ENCODE results near the gene MDM2.

MDM2 gene

GRCh38 chr12:68870011-68870410 lies 62.0 kb downstream of the MDM2 start:
- Histone ChIP-seq H3K27me3 (ENCODE audit: low read depth, low read length) (no peaks in the 10 kb centered on the region), H3K9me3 (ENCODE audit: insufficient read depth, low read length) (no peaks in the 10 kb centered on the region), H3K4me2 (ENCODE audit: low read length) (no peak overlapping the region), H4K20me1 (ENCODE audit: insufficient read depth, low read length) (no peaks in the 10 kb centered on the region), H3K79me2 (ENCODE audit: low read length) (no peaks in the 10 kb centered on the region), H2AFZ (ENCODE audit: low read depth, low read length) (no peak overlapping the region), H3K4me3 (ENCODE audit: low read length) (no peak overlapping the region), H3K36me3 (replicated peaks; ENCODE audit: low read depth, low read length) (no peaks in the 10 kb centered on the region), H3K4me1 (ENCODE audit: low read length) (0 out of 2 replicates have a peak, but pooled peaks cover 4% of the 10 kb centered on the region), H3K9ac (ENCODE audit: low read length) (no peak overlapping the region), H3K27ac (ENCODE audit: low read length) (no peak overlapping the region)
- TF ChIP-seq CTCF (IDR thresholded peaks at IDR 0.05; ENCODE audit: low read depth, low read length) = no peak
- TF ChIP-seq EZH2phosphoT487 (IDR thresholded peaks at IDR 0.05; ENCODE audit: low read depth) = no peak

- H3K9me3 ChIP-seq (ENCODE audit: insufficient read depth, low read length) = no peaks in the 10 kb centered on the region
- H3K9ac ChIP-seq (ENCODE audit: low read length) = no peak overlapping the region
- TF ChIP-seq CTCF (IDR thresholded peaks at IDR 0.05; ENCODE audit: low read depth, low read length) = no peak
- TF ChIP-seq EZH2phosphoT487 (IDR thresholded peaks at IDR 0.05; ENCODE audit: low read depth) = no peak
- H3K36me3 ChIP-seq (replicated peaks; ENCODE audit: low read depth, low read length) = no peaks in the 10 kb centered on the region
- H3K79me2 ChIP-seq (ENCODE audit: low read length) = no peaks in the 10 kb centered on the region
- no peak overlapping the region for H3K27ac ChIP-seq (ENCODE audit: low read length)
- no peak overlapping the region for H2AFZ ChIP-seq (ENCODE audit: low read depth, low read length)
- no peak overlapping the region for H3K4me2 ChIP-seq (ENCODE audit: low read length)
- no peaks in the 10 kb centered on the region for H4K20me1 ChIP-seq (ENCODE audit: insufficient read depth, low read length)
- no peak overlapping the region for H3K4me3 ChIP-seq (ENCODE audit: low read length)
- no peaks in the 10 kb centered on the region for H3K27me3 ChIP-seq (ENCODE audit: low read depth, low read length)
- 0 out of 2 replicates have a peak, but pooled peaks cover 4% of the 10 kb centered on the region for H3K4me1 ChIP-seq (ENCODE audit: low read length)
Measured at GRCh38 chr12:68870443-68870842, 62.5 kb downstream of the MDM2 start.

GRCh38 chr12:68871396-68871795 lies 63.4 kb downstream of the MDM2 start:
- no peaks in the 10 kb centered on the region for H3K36me3 ChIP-seq (replicated peaks; ENCODE audit: low read depth, low read length)
- no peak overlapping the region for H3K4me2 ChIP-seq (ENCODE audit: low read length)
- no peak overlapping the region for H3K4me3 ChIP-seq (ENCODE audit: low read length)
- TF ChIP-seq CTCF (IDR thresholded peaks at IDR 0.05; ENCODE audit: low read depth, low read length) (no peak), EZH2phosphoT487 (IDR thresholded peaks at IDR 0.05; ENCODE audit: low read depth) (no peak)
- 0 out of 2 replicates have a peak, but pooled peaks cover 4% of the 10 kb centered on the region for H3K4me1 ChIP-seq (ENCODE audit: low read length)
- H4K20me1 ChIP-seq (ENCODE audit: insufficient read depth, low read length) = no peaks in the 10 kb centered on the region
- no peaks in the 10 kb centered on the region for H3K79me2 ChIP-seq (ENCODE audit: low read length)
- no peak overlapping the region for H3K9ac ChIP-seq (ENCODE audit: low read length)
- no peaks in the 10 kb centered on the region for H3K27me3 ChIP-seq (ENCODE audit: low read depth, low read length)
- H3K27ac ChIP-seq (ENCODE audit: low read length) = no peak overlapping the region
- no peaks in the 10 kb centered on the region for H3K9me3 ChIP-seq (ENCODE audit: insufficient read depth, low read length)
- no peak overlapping the region for H2AFZ ChIP-seq (ENCODE audit: low read depth, low read length)

GRCh38 chr12:68871921-68872320 lies 63.9 kb downstream of the MDM2 start:
- no peak overlapping the region for H3K4me2 ChIP-seq (ENCODE audit: low read length)
- H4K20me1 ChIP-seq (ENCODE audit: insufficient read depth, low read length) = no peaks in the 10 kb centered on the region
- H3K27ac ChIP-seq (ENCODE audit: low read length) = no peak overlapping the region
- 0 out of 2 replicates have a peak, but pooled peaks cover 4% of the 10 kb centered on the region for H3K4me1 ChIP-seq (ENCODE audit: low read length)
- H3K36me3 ChIP-seq (replicated peaks; ENCODE audit: low read depth, low read length) = no peaks in the 10 kb centered on the region
- no peak overlapping the region for H3K9ac ChIP-seq (ENCODE audit: low read length)
- H2AFZ ChIP-seq (ENCODE audit: low read depth, low read length) = no peak overlapping the region
- H3K9me3 ChIP-seq (ENCODE audit: insufficient read depth, low read length) = no peaks in the 10 kb centered on the region
- H3K79me2 ChIP-seq (ENCODE audit: low read length) = no peaks in the 10 kb centered on the region
- no peaks in the 10 kb centered on the region for H3K27me3 ChIP-seq (ENCODE audit: low read depth, low read length)
- TF ChIP-seq EZH2phosphoT487 (IDR thresholded peaks at IDR 0.05; ENCODE audit: low read depth) (no peak), CTCF (IDR thresholded peaks at IDR 0.05; ENCODE audit: low read depth, low read length) (peak; percentile 63)
- no peak overlapping the region for H3K4me3 ChIP-seq (ENCODE audit: low read length)

Measured in OCI-LY3 (cell line).